K562 (cell line): ENCODE data around the gene CPSF7. TPM values are rescaled to one million over a fixed set of nuclear protein-coding genes. Genes with fewer than 3 reads are reported as not detected.

Experiments
- CBX3 ChIP-seq, 2 experiments: IDR thresholded peaks; 1 replicate in 1 of 2; 2 replicates in 1 of 2; pipeline ENCODE4 v1.6.1; 2012; ENCODE audit warnings: inconsistent platforms in 2 of 2, low read length in 2 of 2, borderline replicate concordance in 1 of 2, control low read depth in 1 of 2
- ETV6 ChIP-seq, 3 experiments: fragments of 150-350 bp in 1 of 3; sonication (generic) in 1 of 3; formaldehyde crosslinking in 1 of 3; IDR thresholded peaks; 2 replicates each; pipeline versions ENCODE4 v1.6.1 to v1.8.0; 2014 to 2022; ENCODE audit warnings: borderline replicate concordance in 2 of 3, low read depth in 2 of 3, antibody characterized with exemption in 1 of 3, low read length in 1 of 3, mild to moderate bottlenecking in 1 of 3, missing genetic modification reagents in 1 of 3
- FOSL1 ChIP-seq: fragments of 200-800 bp; sonication (Bioruptor generic); conservative IDR thresholded peaks from 2 replicates; pipeline ENCODE4 v1.6.1; 2016; ENCODE audit warnings: missing genetic modification characterization, missing compliant biosample characterization
- FUS ChIP-seq: fragments of 200-400 bp; formaldehyde crosslinking; optimal IDR thresholded peaks from 2 replicates; pipeline ENCODE3; 2017; ENCODE audit warnings: low read depth, low read length
- GABPB2 ChIP-seq: fragments of 250-450 bp; sonication (Bioruptor Pico); conservative IDR thresholded peaks from 2 replicates; pipeline ENCODE4 v1.5.1; 2021; ENCODE audit warnings: mild to moderate bottlenecking
- JUND ChIP-seq, 2 experiments: IDR thresholded peaks; 2 replicates in 1 of 2; 3 replicates in 1 of 2; pipeline ENCODE4 v1.6.1; 2011; ENCODE audit warnings: borderline replicate concordance in 2 of 2, low read depth in 2 of 2, low read length in 2 of 2, improper control_type of control experiment in 1 of 2, missing biosample characterization in 1 of 2, missing genetic modification characterization in 1 of 2, missing genetic modification reagents in 1 of 2
- KAT2B ChIP-seq: IDR thresholded peaks from one replicate; pipeline ENCODE4 v1.6.1; 2012; ENCODE audit warnings: low read depth, mild to moderate bottlenecking, control low read depth, inconsistent platforms, low read length, moderate library complexity
- KDM4B ChIP-seq, 2 experiments: fragments of 450-650 bp in 1 of 2; sonication (generic) in 1 of 2; IDR thresholded peaks; 2 replicates each; pipeline ENCODE4 v1.6.1; 2016 to 2017; ENCODE audit warnings: borderline replicate concordance in 2 of 2, antibody characterized with exemption in 1 of 2, low read depth in 1 of 2, mild to moderate bottlenecking in 1 of 2
- MAFF ChIP-seq: IDR thresholded peaks from 2 replicates; pipeline ENCODE4 v1.6.1; 2012; ENCODE audit warnings: low read length, improper control_type of control experiment
- MAFK ChIP-seq: IDR thresholded peaks from 2 replicates; pipeline ENCODE4 v1.6.1; 2011; ENCODE audit warnings: low read length, improper control_type of control experiment
- MBD2 ChIP-seq: sonication (generic); IDR thresholded peaks from 2 replicates; pipeline ENCODE4 v1.6.1; 2016; ENCODE audit warnings: low read depth, borderline replicate concordance
- MEF2A ChIP-seq: IDR thresholded peaks from 2 replicates; pipeline ENCODE4 v1.6.1; 2011; ENCODE audit warnings: low read depth, mild to moderate bottlenecking, low read length, moderate library complexity; ENCODE audit not compliant: control insufficient read depth
- PHF8 ChIP-seq: fragments of 200-600 bp; sonication (generic); IDR thresholded peaks from 2 replicates; pipeline ENCODE4 v1.6.1; 2012; ENCODE audit warnings: mixed run types, mild to moderate bottlenecking, inconsistent platforms, low read length, moderate library complexity, borderline replicate concordance
- POLR2AphosphoS5 ChIP-seq: IDR thresholded peaks from 2 replicates; pipeline ENCODE4 v1.6.1; 2011; ENCODE audit warnings: mild to moderate bottlenecking, low read depth, low read length, moderate library complexity; ENCODE audit not compliant: control insufficient read depth, insufficient read depth
- RB1 ChIP-seq: fragments of 450-650 bp; IDR thresholded peaks from 2 replicates; pipeline ENCODE4 v1.6.1; 2017; ENCODE audit warnings: low read depth, mild to moderate bottlenecking
- RCOR1 ChIP-seq, 2 experiments: IDR thresholded peaks; 2 replicates each; pipeline ENCODE4 v1.6.1; 2012; ENCODE audit warnings: low read depth in 2 of 2, low read length in 2 of 2, borderline replicate concordance in 1 of 2, improper control_type of control experiment in 1 of 2
- RNF2 ChIP-seq: sonication (generic); IDR thresholded peaks from 2 replicates; pipeline ENCODE4 v1.6.1; 2016
- TFE3 ChIP-seq: fragments of 450-650 bp; formaldehyde crosslinking; IDR thresholded peaks from 2 replicates; pipeline ENCODE4 v1.4.0; 2020; ENCODE audit warnings: mild to moderate bottlenecking, mixed read lengths
- ZBTB8A ChIP-seq: fragments of 450-650 bp; IDR thresholded peaks from 2 replicates; pipeline ENCODE4 v1.6.1; 2018; ENCODE audit warnings: mild to moderate bottlenecking, moderate library complexity; ENCODE audit not compliant: partially characterized antibody
- ZFPM2 ChIP-seq: fragments of 250-450 bp; sonication (Bioruptor Pico); IDR thresholded peaks from 2 replicates; pipeline ENCODE4 v1.5.1; 2022; ENCODE audit warnings: mild to moderate bottlenecking
- ZKSCAN8 ChIP-seq: fragments of 200-800 bp; sonication (Bioruptor generic); IDR thresholded peaks from 2 replicates; pipeline ENCODE4 v1.6.1; 2016; ENCODE audit warnings: missing genetic modification characterization, missing compliant biosample characterization
- ZNF124 ChIP-seq: sonication (generic); formaldehyde crosslinking; IDR thresholded peaks from 2 replicates; pipeline ENCODE4 v1.8.1; 2022; ENCODE audit warnings: missing genetic modification reagents
- ZNF239 ChIP-seq: fragments of 250-450 bp; sonication (Bioruptor Pico); IDR thresholded peaks from 2 replicates; pipeline ENCODE4 v1.4.0; 2020; ENCODE audit warnings: mild to moderate bottlenecking
- ZNF274 ChIP-seq: IDR thresholded peaks from 2 replicates; pipeline ENCODE4 v1.6.1; 2011; ENCODE audit warnings: low read depth, mild to moderate bottlenecking, low read length, moderate library complexity, borderline replicate concordance
- ZNF699 ChIP-seq: fragments of 250-450 bp; sonication (Bioruptor Pico); IDR thresholded peaks from 2 replicates; pipeline ENCODE4 v1.8.0; 2021; ENCODE audit warnings: mild to moderate bottlenecking, moderate library complexity; ENCODE audit not compliant: insufficient replicate concordance
- ZNF76 ChIP-seq: fragments of 250-450 bp; sonication (Bioruptor Pico); IDR thresholded peaks from 2 replicates; pipeline ENCODE4 v1.4.0; 2020; ENCODE audit warnings: mild to moderate bottlenecking, moderate library complexity, borderline replicate concordance
- polyA plus RNA-seq, 8 experiments: library from polyadenylated mRNA; depleted of rRNA in 4 of 8; stranded (reverse) in 5 of 8; unstranded in 3 of 8; fragments of >200 nt; fragmentation: Nextera tagmentation in 2 of 8; fragmentation: Illumina TruSeq in 1 of 8; extraction: Ambion mirVana in 2 of 8; extraction: Trizol in 1 of 8; gene quantifications; 2 replicates each; pipeline versions ENCODE4 v1.2.1 to v1.2.3, GENCODE V29; 2011 to 2014; ENCODE audit warnings: inconsistent platforms in 1 of 8, missing spikeins in 1 of 8
- total RNA-seq, 7 experiments: library from RNA; depleted of rRNA in 6 of 7; stranded (reverse); fragments of >200 nt in 6 of 7; fragmentation: Illumina TruSeq in 2 of 7; extraction: Trizol in 2 of 7; gene quantifications; 2 replicates each; pipeline versions ENCODE4 v1.2.1 to v1.2.3, GENCODE V29; 2011 to 2021; ENCODE audit warnings: low replicate concordance in 1 of 7
- TF ChIP-seq, protein P1 (sequence below): sonication (generic); formaldehyde crosslinking; IDR thresholded peaks from 2 replicates; pipeline ENCODE4 v1.9.0; 2022; ENCODE audit warnings: mild to moderate bottlenecking, missing genetic modification reagents
- TF ChIP-seq, protein P2 (sequence below): sonication (generic); formaldehyde crosslinking; IDR thresholded peaks from 2 replicates; pipeline ENCODE4 v1.8.0; 2022; ENCODE audit warnings: mild to moderate bottlenecking, missing genetic modification reagents

The CPSF7 gene
- total and polyA plus RNA-seq, 9 of the 15 experiments (the other 6 are each of a cell fraction or from before 2014, with no cell fraction given) = 14.8 to 104 (median 44.1) TPM

DNA sequence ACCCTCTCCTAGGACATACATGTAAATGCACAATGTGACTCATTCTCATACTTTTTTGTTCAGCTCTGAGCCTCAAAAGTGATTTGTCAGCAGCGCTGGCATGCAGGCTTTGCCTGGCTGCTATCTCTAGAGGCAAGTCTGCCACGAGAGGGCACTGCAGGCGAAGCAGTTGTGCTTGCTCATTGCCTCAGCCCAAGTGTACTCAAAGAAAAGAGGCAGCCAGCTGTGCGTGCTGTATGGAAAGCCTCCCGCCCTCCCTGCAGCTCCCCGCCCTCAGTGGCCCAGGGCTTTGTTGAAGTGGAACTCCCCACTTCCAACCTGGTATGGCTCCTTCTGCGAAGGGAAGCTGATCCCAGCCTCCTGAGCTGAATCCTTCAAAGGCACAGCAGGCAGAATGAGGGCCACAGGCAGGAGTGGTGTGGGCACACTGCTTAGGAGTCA, 16.5 kb upstream of the CPSF7 start (continued):
- no peak for TF ChIP-seq GABPB2 (CRISPR knock-in tag)
- TF ChIP-seq KAT2B = no peak
- peak; percentile 61 for TF ChIP-seq FOSL1
- TF ChIP-seq ZNF124 (CRISPR knock-in tag) = no peak
- TF ChIP-seq ZFPM2 = no peak
- no peak for TF ChIP-seq ZNF239 (CRISPR knock-in tag)
- TF ChIP-seq MAFK = peak; percentile 78
- peak in 1 of 2 experiments; percentile 41; a peak in 1 of 3 replicates for TF ChIP-seq CBX3 (IDR thresholded peaks at IDR 0.05; ENCODE audit: borderline replicate concordance in 1 of 2, low read length in 2 of 2)
- TF ChIP-seq ZBTB8A = no peak
- TF ChIP-seq RB1 = peak; percentile 34; the same call in 1 of the 2 replicates
- no peak for TF ChIP-seq KDM4B (IDR thresholded peaks at IDR 0.05; ENCODE audit: borderline replicate concordance in 2 of 2, low read depth in 1 of 2)
- no peak for TF ChIP-seq ZKSCAN8
- TF ChIP-seq RNF2 = no peak
- no peak for TF ChIP-seq ZNF76
- TF ChIP-seq TFE3 (CRISPR knock-in tag) = no peak
- TF ChIP-seq FUS = no peak
- no peak for TF ChIP-seq ZNF274
- TF ChIP-seq ETV6 (IDR thresholded peaks at IDR 0.05; ENCODE audit: borderline replicate concordance in 1 of 2, low read depth in 2 of 2, low read length in 1 of 2) = no peak
- TF ChIP-seq ETV6 (CRISPR knock-in tag; IDR thresholded peaks at IDR 0.05; ENCODE audit: borderline replicate concordance) = no peak
- peak; percentile 63 for TF ChIP-seq MAFF
- no peak for TF ChIP-seq MEF2A
- no peak for TF ChIP-seq ZNF699
- TF ChIP-seq, protein P1, sequence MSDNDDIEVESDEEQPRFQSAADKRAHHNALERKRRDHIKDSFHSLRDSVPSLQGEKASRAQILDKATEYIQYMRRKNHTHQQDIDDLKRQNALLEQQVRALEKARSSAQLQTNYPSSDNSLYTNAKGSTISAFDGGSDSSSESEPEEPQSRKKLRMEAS = peak; percentile 39; the same call in 1 of the 2 replicates
- TF ChIP-seq MBD2 = no peak
- no peak for TF ChIP-seq PHF8
- TF ChIP-seq, protein P2, sequence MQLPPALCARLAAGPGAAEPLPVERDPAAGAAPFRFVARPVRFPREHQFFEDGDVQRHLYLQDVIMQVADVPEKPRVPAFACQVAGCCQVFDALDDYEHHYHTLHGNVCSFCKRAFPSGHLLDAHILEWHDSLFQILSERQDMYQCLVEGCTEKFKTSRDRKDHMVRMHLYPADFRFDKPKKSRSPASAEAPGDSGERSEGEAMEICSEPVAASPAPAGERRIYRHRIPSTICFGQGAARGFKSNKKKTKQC (CRISPR knock-in tag) = no peak
- TF ChIP-seq POLR2AphosphoS5 = no peak
- no peak for TF ChIP-seq JUND (IDR thresholded peaks at IDR 0.05; ENCODE audit: borderline replicate concordance, low read depth, low read length)
- peak; percentile 61; the same call in 1 of the 3 replicates for TF ChIP-seq JUND (tag; IDR thresholded peaks at IDR 0.05; ENCODE audit: borderline replicate concordance, low read depth, low read length)
- no peak for TF ChIP-seq RCOR1 (IDR thresholded peaks at IDR 0.05; ENCODE audit: borderline replicate concordance in 1 of 2, low read depth in 2 of 2, low read length in 2 of 2)
